ENCODE measurements around the gene FDX2.

The FDX2 gene

GRCh38 chr19:10332965-10333757, 17.3 kb upstream of the FDX2 start, which contains the start of gene RAVER1:
Gene RAVER1 (minus strand): TSS chr19:10333529. CDS start chr19:10333507, 22 bp downstream.
- DNase-seq: peak; percentile 98 to 99 (median 99)

- no peak for DNase-seq
Observed at GRCh38 chr19:10332158-10332964, 16.5 kb upstream of the FDX2 start.

- no peak for DNase-seq
Observed at GRCh38 chr19:10329555-10329954, 13.7 kb upstream of the FDX2 start.

- no peak for DNase-seq
Observed at GRCh38 chr19:10328558-10329429, 13.0 kb upstream of the FDX2 start.

GRCh38 chr19:10327793-10328192, 12.0 kb upstream of the FDX2 start:
- no peak for DNase-seq

GRCh38 chr19:10325732-10326131, 9.9 kb upstream of the FDX2 start:
- DNase-seq: no peak

- DNase-seq: no peak
Observed at GRCh38 chr19:10321874-10322835, 6.3 kb upstream of the FDX2 start.

GRCh38 chr19:10321417-10321797, 5.6 kb upstream of the FDX2 start:
- DNase-seq: no peak

- no peak for DNase-seq
Observed at GRCh38 chr19:10320602-10321416, 5.0 kb upstream of the FDX2 start.

GRCh38 chr19:10318807-10319682, 3.2 kb upstream of the FDX2 start:
- peak; percentile 28 to 50 (median 45) for DNase-seq

GRCh38 chr19:10317857-10318462, 2.1 kb upstream of the FDX2 start:
- DNase-seq: no peak

GRCh38 chr19:10317045-10317856, 1.4 kb upstream of the FDX2 start:
- DNase-seq: no peak

- no peak for DNase-seq
Observed at GRCh38 chr19:10316229-10317044, 622 bp upstream of the FDX2 start.

GRCh38 chr19:10309423-10309822, 6.4 kb downstream of the FDX2 start, which contains the start of gene ZGLP1:
Gene ZGLP1 (minus strand): TSS chr19:10309815.
- DNase-seq: no peak

GRCh38 chr19:10306327-10306726, 9.5 kb downstream of the FDX2 start:
- DNase-seq: no peak

- DNase-seq: peak; percentile 87 to 94 (median 90)
Observed at GRCh38 chr19:10305139-10305806, 10.5 kb downstream of the FDX2 start.
